GM12801 (cell line): ENCODE measurements around the gene PHB1.

Experiments
- TF ChIP-seq, protein P1 (sequence below): IDR thresholded peaks from one replicate; pipeline ENCODE4 v1.5.1; 2011; ENCODE audit warnings: control low read depth; ENCODE audit not compliant: insufficient read length; ENCODE audit errors: extremely low read depth

Gene PHB1

DNA sequence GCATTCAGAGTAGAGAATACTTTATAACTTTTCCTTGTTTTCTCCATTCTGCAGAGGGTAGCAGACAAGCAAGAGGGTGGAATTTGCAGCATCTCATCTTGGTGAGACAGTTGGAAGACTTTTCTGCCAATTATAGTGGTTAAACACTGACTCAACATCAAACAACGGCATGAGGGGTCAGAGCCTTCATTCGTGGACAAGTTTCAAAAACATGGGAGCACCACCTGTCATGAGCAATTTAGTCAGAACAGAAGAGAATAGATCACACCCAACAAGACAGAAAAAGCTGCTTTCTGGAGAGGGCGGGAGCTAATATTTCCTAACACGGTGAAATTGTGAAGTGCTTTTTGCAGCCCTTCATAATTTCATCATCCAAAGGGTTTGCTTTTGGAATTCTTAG is 34.8 kb downstream of the PHB1 start:
- TF ChIP-seq, protein P1, sequence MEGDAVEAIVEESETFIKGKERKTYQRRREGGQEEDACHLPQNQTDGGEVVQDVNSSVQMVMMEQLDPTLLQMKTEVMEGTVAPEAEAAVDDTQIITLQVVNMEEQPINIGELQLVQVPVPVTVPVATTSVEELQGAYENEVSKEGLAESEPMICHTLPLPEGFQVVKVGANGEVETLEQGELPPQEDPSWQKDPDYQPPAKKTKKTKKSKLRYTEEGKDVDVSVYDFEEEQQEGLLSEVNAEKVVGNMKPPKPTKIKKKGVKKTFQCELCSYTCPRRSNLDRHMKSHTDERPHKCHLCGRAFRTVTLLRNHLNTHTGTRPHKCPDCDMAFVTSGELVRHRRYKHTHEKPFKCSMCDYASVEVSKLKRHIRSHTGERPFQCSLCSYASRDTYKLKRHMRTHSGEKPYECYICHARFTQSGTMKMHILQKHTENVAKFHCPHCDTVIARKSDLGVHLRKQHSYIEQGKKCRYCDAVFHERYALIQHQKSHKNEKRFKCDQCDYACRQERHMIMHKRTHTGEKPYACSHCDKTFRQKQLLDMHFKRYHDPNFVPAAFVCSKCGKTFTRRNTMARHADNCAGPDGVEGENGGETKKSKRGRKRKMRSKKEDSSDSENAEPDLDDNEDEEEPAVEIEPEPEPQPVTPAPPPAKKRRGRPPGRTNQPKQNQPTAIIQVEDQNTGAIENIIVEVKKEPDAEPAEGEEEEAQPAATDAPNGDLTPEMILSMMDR: no peak

DNA sequence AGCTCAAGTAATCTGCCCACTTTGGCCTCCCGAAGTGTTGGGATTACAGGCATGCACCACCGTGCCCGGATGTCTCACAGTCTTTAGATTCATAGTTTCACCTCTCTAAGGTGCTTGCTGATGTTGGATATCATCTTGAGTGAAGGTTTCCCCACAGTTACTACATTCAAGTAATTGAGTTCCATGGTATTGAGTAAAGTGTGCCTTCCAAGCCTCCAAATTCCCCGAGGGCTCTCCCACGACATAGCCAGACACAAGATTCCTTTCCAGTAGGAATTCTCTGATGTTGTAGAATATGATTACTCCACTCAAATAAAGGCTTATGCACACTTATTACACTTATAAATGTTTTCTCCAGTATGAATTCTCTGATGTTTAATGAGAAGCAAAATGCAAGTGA is 36.4 kb downstream of the PHB1 start:
- TF ChIP-seq, protein P1: no peak

DNA sequence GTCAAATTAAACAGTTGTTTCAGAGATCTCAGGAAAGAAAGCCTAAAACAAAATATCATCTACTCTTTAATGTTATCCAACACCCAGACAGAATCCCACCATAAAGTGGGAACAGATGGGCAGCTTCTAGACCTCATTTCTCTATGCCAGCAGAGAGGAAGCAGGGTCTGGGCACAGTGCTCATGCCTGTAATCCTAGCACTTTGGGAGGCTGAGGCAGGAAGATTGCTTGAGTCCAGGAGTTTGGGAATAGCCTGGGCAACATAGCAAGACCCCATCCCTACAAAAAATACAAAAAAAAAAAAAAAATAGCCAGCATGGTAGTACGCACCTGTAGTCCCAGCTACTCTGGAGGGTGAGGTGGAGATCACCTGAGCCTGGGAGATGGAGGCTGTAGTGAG is 39.1 kb downstream of the PHB1 start:
- TF ChIP-seq, protein P1: no peak

DNA sequence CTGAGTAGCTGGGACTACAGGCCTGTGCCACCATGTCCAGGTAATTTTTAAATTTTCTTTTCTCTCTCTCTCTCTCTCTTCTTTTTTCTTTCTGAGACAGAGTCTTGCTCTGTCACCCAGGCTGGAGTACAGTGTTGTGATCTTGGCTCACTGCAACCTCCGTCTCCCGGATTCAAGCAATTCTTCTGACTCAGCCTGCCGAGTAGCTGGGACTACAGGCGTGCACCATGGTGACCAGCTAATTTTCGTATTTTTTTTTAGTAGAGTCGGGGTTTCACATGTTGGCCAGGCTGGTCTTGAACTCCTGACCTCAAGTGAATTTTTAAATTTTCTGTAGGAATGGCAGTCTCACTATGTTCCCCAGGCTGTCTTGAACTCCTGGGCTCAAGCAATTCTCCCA is 41.6 kb downstream of the PHB1 start:
- TF ChIP-seq, protein P1: no peak

DNA sequence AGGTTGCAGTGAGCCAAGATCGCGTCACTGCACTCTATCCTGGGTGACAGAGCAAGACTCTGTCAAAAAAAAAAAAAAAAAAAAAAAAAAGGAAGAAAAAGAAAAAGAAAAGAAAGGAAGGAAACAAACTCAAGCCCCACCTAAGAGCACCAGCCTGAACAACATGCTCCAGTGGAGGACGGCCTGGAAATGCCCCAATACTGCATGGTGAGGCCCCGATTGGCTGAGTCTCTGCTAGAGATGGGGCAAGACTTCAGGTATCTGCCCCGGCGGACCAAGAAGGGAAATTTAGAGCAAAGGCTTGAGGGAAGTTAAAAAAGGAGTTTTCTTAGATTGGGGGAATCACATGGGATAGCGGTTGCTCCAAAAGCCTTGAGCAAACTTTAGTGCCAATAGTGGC is 42.3 kb downstream of the PHB1 start:
- TF ChIP-seq, protein P1: no peak

DNA sequence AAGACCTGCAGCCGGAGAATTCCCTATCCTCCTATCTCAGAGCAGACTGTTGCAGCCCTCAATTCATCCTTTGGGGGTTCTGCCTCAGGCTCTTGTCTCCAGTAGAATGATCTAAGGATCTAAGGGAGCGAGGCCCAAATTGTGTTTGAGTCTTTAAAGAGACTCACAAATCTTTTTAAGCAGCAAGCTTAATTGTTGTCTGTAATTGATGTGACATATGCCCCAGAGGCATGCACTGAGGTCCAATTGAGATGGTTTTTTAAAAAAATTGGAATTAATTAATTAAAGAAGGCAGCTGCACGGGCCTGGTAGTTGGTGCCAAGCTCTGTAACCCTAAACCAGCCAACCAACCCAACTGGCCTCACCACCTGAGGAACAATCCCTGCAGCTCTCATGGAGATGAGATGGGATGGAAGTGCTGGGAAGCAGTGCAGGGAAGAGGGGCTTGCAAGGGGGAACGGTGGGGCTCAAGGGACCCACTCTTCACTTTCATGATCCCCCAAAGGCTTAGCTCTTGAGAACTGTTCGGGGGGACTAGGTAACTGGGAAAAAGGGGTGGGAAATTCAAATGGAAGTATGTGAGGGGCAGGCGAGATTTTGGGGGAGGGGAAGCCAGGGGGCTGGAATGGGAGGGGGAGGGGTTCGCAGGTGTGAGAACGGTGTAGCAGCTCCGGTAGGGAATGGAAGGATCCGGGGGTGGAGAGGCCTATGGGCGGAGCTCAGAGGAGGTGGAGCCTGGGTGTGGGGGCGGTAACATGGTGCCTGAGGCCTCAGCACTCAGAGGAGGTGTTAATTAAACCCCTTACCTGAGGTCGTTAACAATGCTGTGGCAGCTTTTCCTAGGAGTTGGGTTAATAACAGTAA is 43.5 kb downstream of the PHB1 start:
- TF ChIP-seq, protein P1: no peak

DNA sequence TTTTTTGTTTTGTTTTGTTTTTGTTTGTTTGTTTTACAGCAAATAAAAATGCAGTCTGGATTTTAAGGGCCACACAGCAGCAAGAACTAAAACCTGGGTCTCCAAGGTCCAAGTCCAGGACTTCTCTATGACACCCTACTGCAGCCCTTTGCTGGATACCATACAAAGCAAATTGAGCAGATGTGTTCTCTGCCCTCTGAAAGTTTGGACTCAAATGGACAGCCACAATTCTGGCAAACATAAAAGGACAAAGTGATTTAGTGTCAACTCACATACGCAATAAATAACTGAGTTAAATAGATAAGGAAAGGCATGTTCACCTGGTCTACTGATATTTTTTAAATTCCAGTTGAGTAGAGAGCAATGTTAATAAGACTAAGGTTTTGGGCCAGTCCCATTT is 44.9 kb downstream of the PHB1 start:
- TF ChIP-seq, protein P1: no peak
